Fibroblast of lung (primary cell): Measurements from ENCODE around the gene OPA3. TPM values are rescaled to one million over a fixed set of nuclear protein-coding genes. Genes with fewer than 3 reads are reported as not detected.
"Not testable (repeated sequence)": the region's sequence is repeated elsewhere in the genome, so short reads cannot be mapped to it uniquely, and the experiment has no call there.

Experiments
- DNase-seq, 2 donors: peaks; one replicate each; pipeline versions ENCODE4 v3.0.0 to v3.0.0-alpha.2; 2010; ENCODE audit warnings: low read depth in 2 of 2
- H2AFZ ChIP-seq: 2 replicates; pipeline ENCODE4 v1.5.1; 2012; ENCODE audit warnings: low read length, control low read depth, inconsistent platforms
- H3K27ac ChIP-seq: 2 replicates; pipeline ENCODE4 v1.5.1; 2011; ENCODE audit warnings: low read length, control low read depth; ENCODE audit not compliant: insufficient read depth
- H3K27me3 ChIP-seq: 2 replicates; pipeline ENCODE4 v1.5.1; 2011; ENCODE audit warnings: mild to moderate bottlenecking, low read length; ENCODE audit not compliant: control insufficient read depth, insufficient read depth
- H3K36me3 ChIP-seq: 2 replicates; pipeline ENCODE4 v1.5.1; 2011; ENCODE audit warnings: low read length; ENCODE audit not compliant: control insufficient read depth, insufficient read depth
- H3K4me1 ChIP-seq: 2 replicates; pipeline ENCODE4 v1.5.1; 2011; ENCODE audit warnings: low read length; ENCODE audit not compliant: control insufficient read depth, insufficient read depth; ENCODE audit errors: extremely low read depth
- H3K4me2 ChIP-seq: 2 replicates; pipeline ENCODE4 v1.5.1; 2011; ENCODE audit warnings: low read length, control low read depth; ENCODE audit not compliant: insufficient read depth; ENCODE audit errors: extremely low read depth
- H3K4me3 ChIP-seq, 4 experiments: fragments of 200-600 bp in 1 of 4; sonication (generic) in 1 of 4; replicated peaks in 1 of 4; 2 replicates each; pipeline ENCODE4 v1.5.1; 2011 to 2016; ENCODE audit warnings: low read length in 4 of 4, low read depth in 3 of 4, mild to moderate bottlenecking in 3 of 4, control low read depth in 2 of 4, inconsistent platforms in 1 of 4, mixed read lengths in 1 of 4; ENCODE audit not compliant: insufficient read depth in 1 of 4; ENCODE audit errors: control extremely low read depth in 1 of 4
- H3K79me2 ChIP-seq: 2 replicates; pipeline ENCODE4 v1.5.1; 2012; ENCODE audit warnings: mild to moderate bottlenecking, low read length, inconsistent platforms; ENCODE audit not compliant: control insufficient read depth, insufficient read depth
- H3K9ac ChIP-seq: 2 replicates; pipeline ENCODE4 v1.5.1; 2011; ENCODE audit warnings: mild to moderate bottlenecking, low read length, control low read depth; ENCODE audit not compliant: insufficient read depth
- H3K9me3 ChIP-seq: 2 replicates; pipeline ENCODE4 v1.5.1; 2012; ENCODE audit warnings: low read depth, low read length; ENCODE audit not compliant: control insufficient read depth, insufficient read depth
- H4K20me1 ChIP-seq: 2 replicates; pipeline ENCODE4 v1.5.1; 2011; ENCODE audit warnings: low read length; ENCODE audit not compliant: control insufficient read depth, insufficient read depth; ENCODE audit errors: extremely low read depth
- EZH2 ChIP-seq: IDR thresholded peaks from 2 replicates; pipeline ENCODE4 v1.5.1; 2012; ENCODE audit warnings: low read length, control low read depth, mild to moderate bottlenecking; ENCODE audit errors: missing control alignments
- polyA plus RNA-seq, 2 donors: library from polyadenylated mRNA; depleted of rRNA in 1 of 2; stranded (reverse) in 1 of 2; unstranded in 1 of 2; fragments of >200 nt; gene quantifications; 2 replicates each; pipeline ENCODE4 v1.2.1, GENCODE V29; 2011 to 2012; ENCODE audit warnings: missing spikeins in 1 of 2
- total RNA-seq: library from RNA; depleted of rRNA; stranded (reverse); fragments of >200 nt; gene quantifications from 2 replicates; pipeline ENCODE4 v1.2.1, GENCODE V29; 2014
- TF ChIP-seq, protein P1 (sequence below), 2 donors: IDR thresholded peaks in 1 of 2; conservative IDR thresholded peaks in 1 of 2; 1 replicate in 1 of 2; 2 replicates in 1 of 2; pipeline ENCODE4 v1.5.1; 2011 to 2012; ENCODE audit warnings: low read length in 2 of 2, control low read depth in 1 of 2, inconsistent platforms in 1 of 2, low read depth in 1 of 2, mild to moderate bottlenecking in 1 of 2

OPA3 gene
- total and polyA plus RNA-seq, 2 donors (not counting 1 experiment from before 2014, with no cell fraction given), result 3.8 to 8.3 TPM

DNA sequence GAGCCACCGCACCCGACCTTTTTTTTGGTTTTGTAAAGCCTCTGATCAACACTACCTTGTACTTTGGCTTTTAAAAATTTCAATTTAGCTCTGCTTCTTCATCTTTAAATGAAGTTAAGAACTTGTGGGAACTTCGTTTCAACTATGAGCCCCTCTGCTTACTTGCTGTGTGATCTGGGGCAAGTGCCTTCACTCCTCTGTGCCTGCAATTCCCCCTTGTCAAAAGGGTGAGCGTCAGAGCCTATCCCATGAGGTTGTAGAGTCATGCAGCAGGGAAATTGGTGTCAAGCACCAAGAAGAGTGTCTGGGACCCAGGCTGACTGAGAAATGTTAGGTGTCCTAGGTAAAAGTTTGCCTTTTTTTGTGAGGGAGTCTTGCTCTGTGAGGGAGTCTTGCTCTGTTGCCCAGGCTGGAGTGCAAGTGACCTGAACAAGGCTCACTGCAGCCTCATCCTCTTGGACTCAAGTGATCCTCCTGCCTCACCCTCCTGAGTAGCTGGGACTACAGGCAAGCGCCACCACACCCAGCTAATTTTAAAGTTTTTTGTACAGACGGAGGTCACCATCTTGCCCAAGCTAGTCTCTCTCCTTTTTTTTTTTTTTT lies 71.6 kb downstream of the OPA3 start:
- Histone ChIP-seq H3K9me3 (no peaks in the 10 kb centered on the region), H3K4me1 (peaks cover 7% of the 10 kb centered on the region), H2AFZ (no peak overlapping the region), H4K20me1 (no peaks in the 10 kb centered on the region), H3K36me3 (peaks cover 11% of the 10 kb centered on the region), H3K4me2 (no peak overlapping the region), H3K4me3 (no peak overlapping the region), H3K79me2 (peaks cover 87% of the 10 kb centered on the region), H3K27ac (no peak overlapping the region), H3K27me3 (no peaks in the 10 kb centered on the region), H3K9ac (no peak overlapping the region)
- TF ChIP-seq, protein P1, sequence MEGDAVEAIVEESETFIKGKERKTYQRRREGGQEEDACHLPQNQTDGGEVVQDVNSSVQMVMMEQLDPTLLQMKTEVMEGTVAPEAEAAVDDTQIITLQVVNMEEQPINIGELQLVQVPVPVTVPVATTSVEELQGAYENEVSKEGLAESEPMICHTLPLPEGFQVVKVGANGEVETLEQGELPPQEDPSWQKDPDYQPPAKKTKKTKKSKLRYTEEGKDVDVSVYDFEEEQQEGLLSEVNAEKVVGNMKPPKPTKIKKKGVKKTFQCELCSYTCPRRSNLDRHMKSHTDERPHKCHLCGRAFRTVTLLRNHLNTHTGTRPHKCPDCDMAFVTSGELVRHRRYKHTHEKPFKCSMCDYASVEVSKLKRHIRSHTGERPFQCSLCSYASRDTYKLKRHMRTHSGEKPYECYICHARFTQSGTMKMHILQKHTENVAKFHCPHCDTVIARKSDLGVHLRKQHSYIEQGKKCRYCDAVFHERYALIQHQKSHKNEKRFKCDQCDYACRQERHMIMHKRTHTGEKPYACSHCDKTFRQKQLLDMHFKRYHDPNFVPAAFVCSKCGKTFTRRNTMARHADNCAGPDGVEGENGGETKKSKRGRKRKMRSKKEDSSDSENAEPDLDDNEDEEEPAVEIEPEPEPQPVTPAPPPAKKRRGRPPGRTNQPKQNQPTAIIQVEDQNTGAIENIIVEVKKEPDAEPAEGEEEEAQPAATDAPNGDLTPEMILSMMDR (conservative IDR thresholded peaks at IDR 0.05 in 1 of 2, IDR thresholded peaks at IDR 0.05 in 1 of 2; ENCODE audit: low read depth in 1 of 2, low read length in 2 of 2), result no peak
- TF ChIP-seq EZH2, result no peak
- DNase-seq, result no peak

GRCh38 chr19:45511074-45511473 lies 73.5 kb downstream of the OPA3 start:
- Histone ChIP-seq H3K4me3 (no peak overlapping the region), H3K79me2 (peaks cover 84% of the 10 kb centered on the region), H2AFZ (no peak overlapping the region), H3K27me3 (no peaks in the 10 kb centered on the region), H3K4me1 (peaks cover 9% of the 10 kb centered on the region), H3K4me2 (no peak overlapping the region), H4K20me1 (no peaks in the 10 kb centered on the region), H3K27ac (no peak overlapping the region), H3K9me3 (no peaks in the 10 kb centered on the region), H3K9ac (no peak overlapping the region), H3K36me3 (peaks cover 9% of the 10 kb centered on the region)
- DNase-seq, result no peak
- no peak for TF ChIP-seq EZH2
- TF ChIP-seq, protein P1 (conservative IDR thresholded peaks at IDR 0.05 in 1 of 2, IDR thresholded peaks at IDR 0.05 in 1 of 2; ENCODE audit: low read depth in 1 of 2, low read length in 2 of 2), result no peak

GRCh38 chr19:45510352-45510751 lies 74.2 kb downstream of the OPA3 start:
- not testable (repeated sequence) for H3K4me2 ChIP-seq, H2AFZ ChIP-seq, H3K9me3 ChIP-seq, H3K36me3 ChIP-seq, H3K27me3 ChIP-seq, H4K20me1 ChIP-seq, H3K9ac ChIP-seq, H3K27ac ChIP-seq, H3K4me3 ChIP-seq, DNase-seq
- peaks cover 77% of the 10 kb centered on the region for H3K79me2 ChIP-seq
- H3K4me1 ChIP-seq, result peaks cover 13% of the 10 kb centered on the region
